ENCODE results near the gene SNX2.
"Not testable (repeated sequence)": the region's sequence is repeated elsewhere in the genome, so short reads cannot be mapped to it uniquely, and the experiment has no call there.

SNX2 gene

GRCh38 chr5:122845229-122846050, 70.6 kb downstream of the SNX2 start, which contains the start of gene SNX24:
Gene SNX24, plus strand, starts transcription at chr5:122845613. Its CDS starts 21 bp downstream, at chr5:122845634.
- no peak for FAIRE-seq

GRCh38 chr5:122846051-122846550, 71.2 kb downstream of the SNX2 start:
- no peak for FAIRE-seq

- no peak for FAIRE-seq
These were observed 72.8 kb downstream of the SNX2 start for GRCh38 chr5:122847687-122848081.

- no peak for FAIRE-seq
These were observed 74.9 kb downstream of the SNX2 start for GRCh38 chr5:122849771-122850170.

- FAIRE-seq: not testable (repeated sequence)
These were observed 82.7 kb downstream of the SNX2 start for GRCh38 chr5:122857538-122857937.

- no peak for FAIRE-seq
These were observed 83.6 kb downstream of the SNX2 start for GRCh38 chr5:122858451-122858850.

- FAIRE-seq: no peak
These were observed 88.4 kb downstream of the SNX2 start for GRCh38 chr5:122863240-122863639.

GRCh38 chr5:122863721-122864120, 88.8 kb downstream of the SNX2 start:
- no peak for FAIRE-seq

- no peak for FAIRE-seq
These were observed 89.5 kb downstream of the SNX2 start for GRCh38 chr5:122864400-122864799.

- FAIRE-seq: no peak
These were observed 90.0 kb downstream of the SNX2 start for GRCh38 chr5:122864842-122865241.

GRCh38 chr5:122870219-122870856, 95.5 kb downstream of the SNX2 start:
- no peak for FAIRE-seq

- FAIRE-seq: no peak
These were observed 96.8 kb downstream of the SNX2 start for GRCh38 chr5:122871661-122872060.

- no peak for FAIRE-seq
These were observed 99.4 kb downstream of the SNX2 start for GRCh38 chr5:122874179-122874875.

GRCh38 chr5:122877518-122877917, 102.6 kb downstream of the SNX2 start:
- FAIRE-seq: no peak

- no peak for FAIRE-seq
These were observed 104.2 kb downstream of the SNX2 start for GRCh38 chr5:122879076-122879475.

Data from A204.1 (cell line).